BE2C (cell line): ENCODE data around the gene KCNAB1.

ENCODE experiments used
- DNase-seq: peaks from one replicate; pipeline ENCODE4 v3.0.0-alpha.2; 2020
- H3K27me3 ChIP-seq: fragments of 250-450 bp; sonication (Bioruptor Pico); 2 replicates; pipeline ENCODE4 v1.5.1; 2020; ENCODE audit warnings: mild to moderate bottlenecking
- H3K36me3 ChIP-seq: fragments of 250-450 bp; sonication (Bioruptor Pico); 2 replicates; pipeline ENCODE4 v1.5.1; 2020; ENCODE audit warnings: mild to moderate bottlenecking
- H3K4me1 ChIP-seq: fragments of 250-450 bp; sonication (Bioruptor Pico); 2 replicates; pipeline ENCODE4 v1.5.1; 2020
- H3K4me3 ChIP-seq: 2 replicates; pipeline ENCODE4 v1.5.1; 2011; ENCODE audit warnings: low read depth, low read length
- H3K9me3 ChIP-seq: fragments of 250-450 bp; sonication (Bioruptor Pico); 2 replicates; pipeline ENCODE4 v1.5.1; 2020
- CTCF ChIP-seq: IDR thresholded peaks from 2 replicates; pipeline ENCODE4 v1.5.1; 2012; ENCODE audit warnings: mild to moderate bottlenecking, low read depth, low read length

Gene KCNAB1

GRCh38 chr3:156108616-156109015, 11.8 kb upstream of the KCNAB1 start:
- no peak for TF ChIP-seq CTCF
- Histone ChIP-seq H3K4me1 (no peaks in the 10 kb centered on the region), H3K36me3 (no peaks in the 10 kb centered on the region), H3K9me3 (no peaks in the 10 kb centered on the region), H3K4me3 (no peak overlapping the region), H3K27me3 (peaks cover 27% of the 10 kb centered on the region)
- no peak for DNase-seq

- H3K27me3 ChIP-seq, result peaks cover 27% of the 10 kb centered on the region
- no peaks in the 10 kb centered on the region for H3K36me3 ChIP-seq
- H3K9me3 ChIP-seq, result no peaks in the 10 kb centered on the region
- H3K4me3 ChIP-seq, result no peak overlapping the region
- H3K4me1 ChIP-seq, result no peaks in the 10 kb centered on the region
- DNase-seq, result no peak
- no peak for TF ChIP-seq CTCF
These were observed 10.4 kb upstream of the KCNAB1 start for GRCh38 chr3:156109989-156110388.

DNA sequence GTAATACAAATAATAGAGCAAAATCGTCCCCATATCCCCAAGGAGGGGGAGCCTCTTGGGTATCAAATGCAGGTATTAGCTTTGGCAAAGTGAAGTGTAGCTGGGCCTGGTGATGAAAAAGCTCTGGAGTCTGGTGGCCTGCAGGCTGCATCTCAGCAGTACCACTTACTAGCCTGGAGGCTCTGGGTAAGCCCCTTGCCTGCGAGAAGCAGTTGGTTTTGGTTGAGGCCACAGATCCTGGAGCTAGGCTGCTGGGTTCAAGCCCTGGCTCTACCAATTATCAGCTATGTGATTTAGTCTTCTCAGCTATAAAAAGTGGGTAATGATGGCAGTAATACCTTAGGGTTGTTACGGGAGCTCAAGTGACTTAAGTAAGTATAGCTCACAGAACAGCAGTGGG, 6.1 kb downstream of the KCNAB1 start:
- Histone ChIP-seq H3K36me3 (no peaks in the 10 kb centered on the region), H3K4me3 (no peak overlapping the region), H3K9me3 (no peaks in the 10 kb centered on the region), H3K4me1 (no peaks in the 10 kb centered on the region), H3K27me3 (peaks cover 10% of the 10 kb centered on the region)
- DNase-seq, result no peak
- TF ChIP-seq CTCF, result no peak

DNA sequence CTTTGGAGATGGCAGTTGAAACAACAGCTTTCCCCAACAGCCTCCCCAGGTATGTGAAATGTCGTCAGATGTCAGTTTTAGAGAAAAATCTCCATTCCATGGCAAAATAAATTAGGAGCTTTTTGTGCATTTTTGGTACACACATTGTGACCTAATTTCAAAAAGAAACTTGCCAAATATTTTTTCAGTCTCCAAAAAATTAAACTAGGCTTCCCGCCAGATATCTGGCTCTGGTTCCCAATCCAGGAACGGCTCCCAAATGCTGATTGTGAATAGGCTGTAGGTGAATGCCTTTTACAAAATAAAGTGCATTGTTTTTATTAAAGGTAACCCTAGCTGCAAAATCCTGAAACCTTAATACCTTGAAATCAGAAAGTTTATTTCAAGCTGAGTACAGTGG, 10.9 kb downstream of the KCNAB1 start:
- no peaks in the 10 kb centered on the region for H3K9me3 ChIP-seq
- TF ChIP-seq CTCF, result no peak
- no peak overlapping the region for H3K4me3 ChIP-seq
- H3K27me3 ChIP-seq, result peaks cover 3% of the 10 kb centered on the region
- no peaks in the 10 kb centered on the region for H3K36me3 ChIP-seq
- H3K4me1 ChIP-seq, result no peaks in the 10 kb centered on the region
- no peak for DNase-seq

GRCh38 chr3:156131799-156132198, 11.4 kb downstream of the KCNAB1 start:
- Histone ChIP-seq H3K36me3 (no peaks in the 10 kb centered on the region), H3K9me3 (no peaks in the 10 kb centered on the region), H3K4me3 (no peak overlapping the region), H3K27me3 (peaks cover 3% of the 10 kb centered on the region), H3K4me1 (no peaks in the 10 kb centered on the region)
- TF ChIP-seq CTCF, result no peak
- no peak for DNase-seq

DNA sequence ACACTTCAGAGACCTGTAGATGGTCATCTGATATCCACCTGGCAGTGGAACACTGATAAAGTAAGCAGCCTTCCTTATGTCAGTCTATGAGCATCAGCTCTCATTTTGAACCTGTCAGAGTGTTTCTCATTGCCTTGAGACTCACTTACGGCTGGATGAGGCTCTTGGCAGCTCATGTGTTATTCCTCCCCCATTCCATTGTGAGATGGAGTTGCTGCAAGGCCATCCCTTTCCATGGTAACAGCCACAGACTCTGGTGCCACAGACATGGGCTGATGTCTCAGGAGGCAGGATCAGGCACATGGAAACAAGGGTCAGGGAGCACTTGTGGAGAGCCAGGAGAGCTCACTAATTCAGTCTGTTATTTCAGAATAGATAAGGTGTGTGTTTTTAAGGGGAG, 11.9 kb downstream of the KCNAB1 start:
- no peaks in the 10 kb centered on the region for H3K9me3 ChIP-seq
- no peak for TF ChIP-seq CTCF
- H3K4me3 ChIP-seq, result no peak overlapping the region
- H3K4me1 ChIP-seq, result no peaks in the 10 kb centered on the region
- no peak for DNase-seq
- H3K36me3 ChIP-seq, result no peaks in the 10 kb centered on the region
- peaks cover 3% of the 10 kb centered on the region for H3K27me3 ChIP-seq
